ENCODE measurements around the gene ROBO2. TPM values are rescaled to one million over a fixed set of nuclear protein-coding genes. Genes with fewer than 3 reads are reported as not detected.

ROBO2 gene
- total RNA-seq, 2 donors from 2014 or later: 2.5 to 2.9 TPM

DNA sequence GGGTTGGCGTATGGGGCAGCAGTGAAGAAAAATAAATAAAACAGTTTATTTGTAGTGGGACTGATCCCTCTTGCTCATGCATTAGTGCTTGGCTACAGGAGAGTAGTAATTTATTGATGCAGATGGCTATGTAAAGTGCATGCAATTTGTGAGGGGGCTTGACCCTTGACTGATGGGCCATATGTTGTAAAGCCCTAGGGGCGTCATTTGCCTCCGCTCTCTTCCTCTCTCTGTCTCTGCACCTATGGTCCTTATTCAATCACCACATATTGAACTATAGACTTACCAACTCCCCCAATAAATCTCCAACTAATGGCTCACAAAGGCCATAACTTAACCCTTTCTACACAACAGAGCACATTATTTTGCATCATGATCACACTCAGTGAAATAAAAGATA, 227.7 kb downstream of the ROBO2 start:
- TF ChIP-seq, protein P1, sequence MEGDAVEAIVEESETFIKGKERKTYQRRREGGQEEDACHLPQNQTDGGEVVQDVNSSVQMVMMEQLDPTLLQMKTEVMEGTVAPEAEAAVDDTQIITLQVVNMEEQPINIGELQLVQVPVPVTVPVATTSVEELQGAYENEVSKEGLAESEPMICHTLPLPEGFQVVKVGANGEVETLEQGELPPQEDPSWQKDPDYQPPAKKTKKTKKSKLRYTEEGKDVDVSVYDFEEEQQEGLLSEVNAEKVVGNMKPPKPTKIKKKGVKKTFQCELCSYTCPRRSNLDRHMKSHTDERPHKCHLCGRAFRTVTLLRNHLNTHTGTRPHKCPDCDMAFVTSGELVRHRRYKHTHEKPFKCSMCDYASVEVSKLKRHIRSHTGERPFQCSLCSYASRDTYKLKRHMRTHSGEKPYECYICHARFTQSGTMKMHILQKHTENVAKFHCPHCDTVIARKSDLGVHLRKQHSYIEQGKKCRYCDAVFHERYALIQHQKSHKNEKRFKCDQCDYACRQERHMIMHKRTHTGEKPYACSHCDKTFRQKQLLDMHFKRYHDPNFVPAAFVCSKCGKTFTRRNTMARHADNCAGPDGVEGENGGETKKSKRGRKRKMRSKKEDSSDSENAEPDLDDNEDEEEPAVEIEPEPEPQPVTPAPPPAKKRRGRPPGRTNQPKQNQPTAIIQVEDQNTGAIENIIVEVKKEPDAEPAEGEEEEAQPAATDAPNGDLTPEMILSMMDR (conservative IDR thresholded peaks at IDR 0.05): no peak

DNA sequence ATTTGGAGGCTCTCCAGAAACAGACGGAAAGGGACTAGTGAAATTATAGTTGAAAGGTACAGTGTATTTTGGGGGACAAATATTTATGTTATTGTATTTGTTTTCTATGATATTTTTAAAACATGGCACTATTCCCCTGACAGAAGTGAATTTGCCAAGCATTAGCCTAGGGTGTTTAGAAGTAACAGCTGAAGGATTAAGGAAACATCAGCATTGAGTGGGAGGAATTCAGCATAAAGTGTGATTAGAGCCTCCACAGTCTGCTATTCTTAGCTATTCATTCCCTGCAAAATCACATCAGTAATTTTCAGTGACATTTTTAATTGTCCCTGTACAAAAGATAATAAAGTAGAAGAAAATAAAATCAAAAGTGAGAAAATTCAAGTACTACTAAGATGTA, 231.4 kb downstream of the ROBO2 start:
- 50% methylated on average over 1 of the region's 1 CpG; no CpG with 5 or more reads in 1 of the 2 experiments for WGBS, 2 experiments (ENCODE audit: insufficient coverage in 1 of 2, insufficient read length in 1 of 2)
- no peaks in the 10 kb centered on the region for H3K36me3 ChIP-seq (ENCODE audit: control insufficient read depth, insufficient read depth, low read length)
- no peaks in the 10 kb centered on the region for H3K4me1 ChIP-seq (ENCODE audit: control insufficient read depth, insufficient read depth, low read length)
- TF ChIP-seq, protein P1 (conservative IDR thresholded peaks at IDR 0.05): no peak
- H3K27me3 Mint-ChIP-seq (ENCODE audit: insufficient read depth): no peaks in the 10 kb centered on the region
- no peaks in the 10 kb centered on the region for H3K9me3 Mint-ChIP-seq
- H3K9me3 ChIP-seq (ENCODE audit: control insufficient read depth, low read length): no peaks in the 10 kb centered on the region
- H3K4me3 ChIP-seq (ENCODE audit: low read length): no peak overlapping the region
- no peak overlapping the region for H3K27ac ChIP-seq (ENCODE audit: low read depth, low read length)
- H3K27ac Mint-ChIP-seq: no peak overlapping the region
- no peak for DNase-seq
- no peaks in the 10 kb centered on the region for H3K4me1 Mint-ChIP-seq
- H3K4me3 Mint-ChIP-seq: no peak overlapping the region
- no peaks in the 10 kb centered on the region for H3K36me3 Mint-ChIP-seq (ENCODE audit: low read depth)
- no peaks in the 10 kb centered on the region for H3K27me3 ChIP-seq (ENCODE audit: control insufficient read depth, insufficient read depth, low read length, poor library complexity, severe bottlenecking)
- no peak overlapping the region for H3K9ac ChIP-seq (ENCODE audit: extremely low read depth, low read length, poor library complexity, severe bottlenecking)

More for the DNA sequence above, 227.7 kb downstream of the ROBO2 start:
- Mint-ChIP-seq H3K27ac (no peak overlapping the region), H3K36me3 (ENCODE audit: low read depth) (no peaks in the 10 kb centered on the region), H3K4me1 (no peaks in the 10 kb centered on the region), H3K4me3 (no peak overlapping the region), H3K9me3 (no peaks in the 10 kb centered on the region), H3K27me3 (ENCODE audit: insufficient read depth) (no peaks in the 10 kb centered on the region)
- Histone ChIP-seq H3K4me3 (ENCODE audit: low read length) (no peak overlapping the region), H3K9ac (ENCODE audit: extremely low read depth, low read length, poor library complexity, severe bottlenecking) (no peak overlapping the region), H3K4me1 (ENCODE audit: control insufficient read depth, insufficient read depth, low read length) (no peaks in the 10 kb centered on the region), H3K27me3 (ENCODE audit: control insufficient read depth, insufficient read depth, low read length, poor library complexity, severe bottlenecking) (no peaks in the 10 kb centered on the region), H3K9me3 (ENCODE audit: control insufficient read depth, low read length) (no peaks in the 10 kb centered on the region), H3K27ac (ENCODE audit: low read depth, low read length) (no peak overlapping the region), H3K36me3 (ENCODE audit: control insufficient read depth, insufficient read depth, low read length) (no peaks in the 10 kb centered on the region)
- no peak for DNase-seq
- 90 to 91% methylated on average over 3 of the region's 3 CpGs for WGBS, 2 experiments (ENCODE audit: insufficient coverage in 1 of 2, insufficient read length in 1 of 2)

DNA sequence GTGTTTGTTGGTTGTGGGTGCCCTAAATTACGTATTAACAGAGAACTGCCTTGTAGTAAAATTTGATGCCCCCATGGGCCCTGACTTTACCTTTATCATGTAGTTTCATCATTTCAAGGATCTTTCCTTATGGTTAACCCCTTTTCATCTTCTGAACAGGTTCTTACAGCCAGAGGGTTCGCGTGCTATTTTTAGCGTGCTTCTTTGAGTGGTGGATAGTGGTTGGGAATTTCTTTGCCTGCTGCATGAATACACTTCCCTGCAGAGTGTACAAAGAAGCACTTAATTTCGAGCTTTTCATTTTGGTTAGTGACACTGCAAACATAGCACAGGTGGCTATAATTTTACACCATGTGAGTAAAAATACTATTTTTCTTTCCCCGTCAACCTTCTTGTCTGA, 231.8 kb downstream of the ROBO2 start:
- Histone ChIP-seq H3K9me3 (ENCODE audit: control insufficient read depth, low read length) (no peaks in the 10 kb centered on the region), H3K9ac (ENCODE audit: extremely low read depth, low read length, poor library complexity, severe bottlenecking) (no peak overlapping the region), H3K27ac (ENCODE audit: low read depth, low read length) (no peak overlapping the region), H3K27me3 (ENCODE audit: control insufficient read depth, insufficient read depth, low read length, poor library complexity, severe bottlenecking) (no peaks in the 10 kb centered on the region), H3K4me3 (ENCODE audit: low read length) (no peak overlapping the region), H3K4me1 (ENCODE audit: control insufficient read depth, insufficient read depth, low read length) (no peaks in the 10 kb centered on the region), H3K36me3 (ENCODE audit: control insufficient read depth, insufficient read depth, low read length) (no peaks in the 10 kb centered on the region)
- DNase-seq: no peak
- 92 to 100% methylated on average over 2 to 6 of the region's 6 CpGs for WGBS, 2 experiments (ENCODE audit: insufficient coverage in 1 of 2, insufficient read length in 1 of 2)
- H3K36me3 Mint-ChIP-seq (ENCODE audit: low read depth): no peaks in the 10 kb centered on the region
- H3K27ac Mint-ChIP-seq: no peak overlapping the region
- TF ChIP-seq, protein P1 (conservative IDR thresholded peaks at IDR 0.05): no peak
- H3K4me1 Mint-ChIP-seq: no peaks in the 10 kb centered on the region
- H3K27me3 Mint-ChIP-seq (ENCODE audit: insufficient read depth): no peaks in the 10 kb centered on the region
- H3K9me3 Mint-ChIP-seq: no peaks in the 10 kb centered on the region
- no peak overlapping the region for H3K4me3 Mint-ChIP-seq
